ENCODE data around the gene ADAMTS17.
A peak's percentile ranks its signal among the peaks of the same experiment; 100 is the strongest.

The ADAMTS17 gene

GRCh38 chr15:100202309-100202960, 139.3 kb downstream of the ADAMTS17 start:
- Histone ChIP-seq H3K9ac (no peak overlapping the region), H4K20me1 (no peaks in the 10 kb centered on the region), H3K27me3 (no peaks in the 10 kb centered on the region), H3K4me1 (peaks cover 76% of the 10 kb centered on the region), H3K36me3 (no peaks in the 10 kb centered on the region), H3K9me3 (peaks cover 12% of the 10 kb centered on the region), H3K4me2 (peak overlapping the region; percentile 85), H3K27ac (no peak overlapping the region), H3K4me3 (no peak overlapping the region)
- TF ChIP-seq Cebpa-rat (IDR thresholded peaks at IDR 0.05), result no peak

GRCh38 chr15:100201376-100202280, 140.1 kb downstream of the ADAMTS17 start:
- Histone ChIP-seq H4K20me1 (no peaks in the 10 kb centered on the region), H3K9ac (no peak overlapping the region), H3K36me3 (no peaks in the 10 kb centered on the region), H3K27me3 (no peaks in the 10 kb centered on the region), H3K4me3 (no peak overlapping the region), H3K4me2 (peak overlapping the region; percentile 85), H3K9me3 (peaks cover 12% of the 10 kb centered on the region), H3K4me1 (peaks cover 74% of the 10 kb centered on the region), H3K27ac (0 out of 2 replicates have a peak overlapping the region, but pooled peaks have one; percentile 7)
- no peak for TF ChIP-seq Cebpa-rat (IDR thresholded peaks at IDR 0.05)

GRCh38 chr15:100200287-100200880, 141.4 kb downstream of the ADAMTS17 start:
- no peak overlapping the region for H3K9ac ChIP-seq
- H3K9me3 ChIP-seq, result peaks cover 12% of the 10 kb centered on the region
- no peaks in the 10 kb centered on the region for H4K20me1 ChIP-seq
- peak overlapping the region; percentile 32; the same call in 1 of the 2 replicates for H3K27ac ChIP-seq
- TF ChIP-seq Cebpa-rat (IDR thresholded peaks at IDR 0.05), result no peak
- H3K27me3 ChIP-seq, result no peaks in the 10 kb centered on the region
- no peak overlapping the region for H3K4me3 ChIP-seq
- no peaks in the 10 kb centered on the region for H3K36me3 ChIP-seq
- peak overlapping the region; percentile 85 for H3K4me2 ChIP-seq
- H3K4me1 ChIP-seq, result peaks cover 62% of the 10 kb centered on the region

- peak overlapping the region; percentile 85 for H3K4me2 ChIP-seq
- no peak overlapping the region for H3K9ac ChIP-seq
- H3K36me3 ChIP-seq, result no peaks in the 10 kb centered on the region
- H4K20me1 ChIP-seq, result no peaks in the 10 kb centered on the region
- H3K27me3 ChIP-seq, result no peaks in the 10 kb centered on the region
- no peak overlapping the region for H3K4me3 ChIP-seq
- no peak for TF ChIP-seq Cebpa-rat (IDR thresholded peaks at IDR 0.05)
- H3K27ac ChIP-seq, result peak overlapping the region; percentile 42; the same call in 1 of the 2 replicates
- peaks cover 8% of the 10 kb centered on the region for H3K9me3 ChIP-seq
- H3K4me1 ChIP-seq, result peaks cover 57% of the 10 kb centered on the region
Observed at GRCh38 chr15:100199711-100200286, 142.0 kb downstream of the ADAMTS17 start.

- H3K9ac ChIP-seq, result no peak overlapping the region
- no peak overlapping the region for H3K4me3 ChIP-seq
- H3K4me1 ChIP-seq, result peaks cover 57% of the 10 kb centered on the region
- H3K9me3 ChIP-seq, result no peaks in the 10 kb centered on the region
- H3K27me3 ChIP-seq, result no peaks in the 10 kb centered on the region
- H3K4me2 ChIP-seq, result peak overlapping the region; percentile 85
- peak overlapping the region; percentile 42; the same call in 1 of the 2 replicates for H3K27ac ChIP-seq
- TF ChIP-seq Cebpa-rat (IDR thresholded peaks at IDR 0.05), result no peak
- H3K36me3 ChIP-seq, result no peaks in the 10 kb centered on the region
- no peaks in the 10 kb centered on the region for H4K20me1 ChIP-seq
Observed at GRCh38 chr15:100198442-100198841, 143.3 kb downstream of the ADAMTS17 start.

GRCh38 chr15:100196326-100197058, 145.3 kb downstream of the ADAMTS17 start:
- no peak for TF ChIP-seq Cebpa-rat (IDR thresholded peaks at IDR 0.05)
- H3K4me1 ChIP-seq, result peaks cover 43% of the 10 kb centered on the region
- H3K9me3 ChIP-seq, result no peaks in the 10 kb centered on the region
- H3K4me3 ChIP-seq, result no peak overlapping the region
- no peak overlapping the region for H3K4me2 ChIP-seq
- H3K9ac ChIP-seq, result no peak overlapping the region
- H3K27me3 ChIP-seq, result no peaks in the 10 kb centered on the region
- no peaks in the 10 kb centered on the region for H3K36me3 ChIP-seq
- H4K20me1 ChIP-seq, result no peaks in the 10 kb centered on the region
- no peak overlapping the region for H3K27ac ChIP-seq

GRCh38 chr15:100194996-100195395, 146.8 kb downstream of the ADAMTS17 start:
- Histone ChIP-seq H3K9ac (no peak overlapping the region), H3K36me3 (no peaks in the 10 kb centered on the region), H3K4me1 (peaks cover 40% of the 10 kb centered on the region), H3K27ac (no peak overlapping the region), H3K4me2 (no peak overlapping the region), H3K4me3 (no peak overlapping the region), H4K20me1 (no peaks in the 10 kb centered on the region), H3K9me3 (no peaks in the 10 kb centered on the region), H3K27me3 (no peaks in the 10 kb centered on the region)
- no peak for TF ChIP-seq Cebpa-rat (IDR thresholded peaks at IDR 0.05)

GRCh38 chr15:100193277-100193860, 148.4 kb downstream of the ADAMTS17 start:
- H3K9me3 ChIP-seq, result no peaks in the 10 kb centered on the region
- no peak overlapping the region for H3K9ac ChIP-seq
- no peak overlapping the region for H3K4me2 ChIP-seq
- H3K4me3 ChIP-seq, result no peak overlapping the region
- H4K20me1 ChIP-seq, result no peaks in the 10 kb centered on the region
- no peaks in the 10 kb centered on the region for H3K27me3 ChIP-seq
- H3K27ac ChIP-seq, result no peak overlapping the region
- peaks cover 36% of the 10 kb centered on the region for H3K4me1 ChIP-seq
- TF ChIP-seq Cebpa-rat (IDR thresholded peaks at IDR 0.05), result no peak
- H3K36me3 ChIP-seq, result no peaks in the 10 kb centered on the region

Data from BLaER1 (cell line).